NCI-H2081 treated with DMSO at 0.1 percent for 48 hours (cell line): ENCODE results near the gene DDIAS.

Source experiments
- DNase-seq: peaks from one replicate; lab custom pipeline; 2025; lab: John Stamatoyannopoulos, UW

Gene DDIAS

DNA sequence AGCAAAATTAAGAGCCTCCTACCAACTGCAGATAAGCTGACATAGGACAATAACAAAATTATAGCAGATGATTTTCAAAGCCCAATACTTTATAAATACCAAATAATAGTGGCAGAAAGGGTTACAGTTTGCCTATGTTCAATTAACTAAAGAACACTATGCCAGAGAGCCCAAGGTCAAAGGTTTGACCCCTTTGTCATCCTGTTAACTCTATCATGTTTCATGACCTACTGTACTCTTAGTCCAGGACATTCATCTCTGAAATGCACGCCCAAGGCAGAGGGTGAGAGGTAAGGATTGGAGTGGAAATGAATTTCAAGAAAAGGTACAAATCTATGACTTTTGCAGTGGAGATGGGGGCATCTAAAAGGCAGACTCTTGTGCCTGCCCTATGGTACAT is 70.6 kb downstream of the DDIAS start:
- no peak for DNase-seq

DNA sequence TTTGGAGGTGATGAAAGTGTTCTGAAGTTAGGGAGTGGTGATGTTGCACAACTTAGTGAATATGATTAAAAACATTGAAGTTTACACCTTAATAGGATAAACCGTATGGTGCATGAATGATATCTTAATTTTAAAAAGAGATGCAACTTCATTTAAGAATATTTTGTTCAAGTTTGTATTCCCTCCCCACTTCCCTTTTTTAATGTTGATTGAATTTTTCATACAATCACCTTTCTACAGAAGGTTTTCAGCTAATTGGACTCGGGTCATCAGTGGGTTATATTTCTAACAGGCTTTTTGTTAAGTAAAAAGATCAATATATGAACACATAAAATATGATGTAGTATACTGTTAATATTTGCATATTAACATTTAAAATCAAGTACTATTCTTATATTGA is 72.6 kb downstream of the DDIAS start:
- no peak for DNase-seq

GRCh38 chr11:82974851-82975250 is 73.3 kb downstream of the DDIAS start:
- no peak for DNase-seq

GRCh38 chr11:82975882-82976281 is 74.3 kb downstream of the DDIAS start:
- DNase-seq: no peak

- no peak for DNase-seq
Observed at GRCh38 chr11:82976786-82977185, 75.2 kb downstream of the DDIAS start.

GRCh38 chr11:82978422-82979099 is 77.0 kb downstream of the DDIAS start:
- no peak for DNase-seq

DNA sequence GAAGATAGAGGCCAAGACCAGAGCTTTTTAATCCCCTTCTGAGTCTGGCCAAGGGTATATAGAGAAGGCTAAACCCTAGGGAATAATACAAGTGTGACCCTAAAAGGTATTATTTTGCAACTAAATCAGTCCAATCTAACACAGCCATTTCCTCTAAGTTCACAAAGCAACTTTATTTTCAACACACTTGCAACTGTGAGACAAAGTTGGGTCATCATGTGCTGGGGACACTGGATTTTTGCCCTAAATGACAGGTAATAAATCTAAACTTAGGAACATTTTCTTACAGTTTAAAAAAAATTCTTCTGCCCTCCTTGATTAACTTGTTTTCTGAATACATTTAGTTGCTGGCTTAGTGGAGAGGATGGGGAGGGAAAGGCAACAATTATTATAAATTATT is 78.3 kb downstream of the DDIAS start:
- no peak for DNase-seq

DNA sequence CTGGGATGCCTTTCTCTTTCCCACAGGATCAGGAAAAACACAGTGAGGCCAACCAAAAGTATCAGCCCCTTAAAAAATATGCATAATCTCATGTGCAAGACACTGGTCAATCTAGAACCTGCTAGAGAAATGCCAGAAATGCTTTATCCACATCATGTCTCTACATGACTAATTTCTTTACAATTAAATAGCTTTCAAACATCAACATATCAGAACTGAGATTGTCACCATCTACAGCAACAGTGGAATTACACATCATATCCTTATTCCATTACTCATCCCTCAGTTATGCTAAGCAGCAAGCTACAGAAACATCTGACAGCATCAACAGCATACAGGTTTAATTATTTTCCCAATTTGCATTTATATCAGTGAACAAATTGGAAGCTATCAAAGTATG is 78.8 kb downstream of the DDIAS start:
- no peak for DNase-seq

DNA sequence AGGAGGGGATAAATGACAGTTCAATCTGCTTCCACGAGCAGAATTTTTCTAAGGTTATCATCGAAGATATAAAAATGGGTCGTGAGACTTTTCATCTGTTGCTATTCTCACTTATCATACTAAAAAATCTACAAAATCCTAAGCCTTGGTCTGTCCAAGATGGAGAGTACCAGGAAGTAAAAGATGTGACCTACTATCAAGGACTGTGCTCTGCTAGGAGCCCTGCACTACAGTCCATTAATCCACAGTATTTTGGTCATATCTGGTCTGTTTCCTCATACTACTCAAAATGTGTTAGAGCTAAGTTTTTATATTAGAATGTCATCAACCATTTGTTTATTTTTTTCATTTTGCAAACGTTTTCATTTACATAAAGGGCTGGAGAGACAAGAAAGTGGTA is 79.4 kb downstream of the DDIAS start:
- DNase-seq: no peak

DNA sequence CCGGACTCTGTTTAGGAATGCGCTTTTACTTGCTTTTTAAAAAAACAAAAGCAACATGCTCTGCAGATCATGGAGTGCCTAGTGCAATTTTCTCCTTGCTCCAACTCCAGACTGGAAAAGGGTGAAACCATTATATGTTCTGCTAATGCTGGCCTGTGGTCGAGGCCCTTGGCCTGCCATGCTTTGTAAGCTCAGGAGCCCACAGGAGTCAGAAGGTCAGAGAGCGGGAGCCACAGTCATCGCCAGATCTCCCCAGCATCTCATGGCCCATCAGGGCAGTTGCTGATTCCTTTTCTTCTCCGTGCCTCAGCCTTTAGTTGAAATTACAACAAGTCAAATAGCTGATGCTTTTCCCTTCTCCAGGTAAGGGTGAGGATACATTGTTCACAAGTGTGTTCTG is 80.3 kb downstream of the DDIAS start:
- DNase-seq: no peak
